Heart left ventricle (tissue), 16 donors: ENCODE measurements around the gene UBE2L3. TPM values are rescaled to one million over a fixed set of nuclear protein-coding genes. Genes with fewer than 3 reads are reported as not detected.
"Not testable (repeated sequence)": the region's sequence is repeated elsewhere in the genome, so short reads cannot be mapped to it uniquely, and the experiment has no call there.

Experiments used
- ATAC-seq, 4 donors: fragments of 200-7000 bp; cut with Tn5 transposase; one replicate each; pipeline ENCODE4 v1.9.1; 2020 to 2022; ENCODE audit warnings: moderate library complexity in 4 of 4, mild to moderate bottlenecking in 3 of 4, moderate number of reproducible peaks in 1 of 4
- DNase-seq, 5 donors: peaks; one replicate each; pipeline ENCODE4 v3.0.0-alpha.2; 2020
- H3K27ac ChIP-seq, 12 donors: fragments of 200-600 bp; sonication (generic) in 4 of 12; one replicate each; pipeline versions ENCODE4 v1.5.0 to v1.8.0; 2016 to 2022; ENCODE audit warnings: mild to moderate bottlenecking in 2 of 12
- H3K27me3 ChIP-seq, 9 donors: fragments of 200-600 bp; sonication (generic) in 2 of 9; one replicate each; pipeline versions ENCODE4 v1.5.1 to v1.8.0; 2016 to 2022; ENCODE audit warnings: mild to moderate bottlenecking in 3 of 9
- H3K36me3 ChIP-seq, 9 donors: fragments of 200-600 bp; sonication (generic) in 2 of 9; one replicate each; pipeline versions ENCODE4 v1.5.0 to v1.8.0; 2018 to 2022; ENCODE audit warnings: mild to moderate bottlenecking in 2 of 9
- H3K4me1 ChIP-seq, 12 donors: fragments of 200-600 bp; sonication (generic) in 4 of 12; one replicate each; pipeline versions ENCODE4 v1.5.0 to v1.8.0; 2016 to 2022; ENCODE audit warnings: mild to moderate bottlenecking in 3 of 12
- H3K4me3 ChIP-seq, 12 donors: fragments of 200-600 bp; sonication (generic) in 4 of 12; one replicate each; pipeline versions ENCODE4 v1.5.0 to v1.8.0; 2017 to 2022; ENCODE audit warnings: mild to moderate bottlenecking in 9 of 12, moderate library complexity in 4 of 12
- H3K9me3 ChIP-seq, 12 donors: fragments of 200-600 bp; sonication (generic) in 4 of 12; one replicate each; pipeline versions ENCODE4 v1.5.0 to v1.8.0; 2016 to 2022; ENCODE audit warnings: mild to moderate bottlenecking in 1 of 12
- POLR2A ChIP-seq, 2 donors: fragments of 450-650 bp; IDR thresholded peaks; one replicate each; pipeline ENCODE4 v1.6.1; 2017; ENCODE audit warnings: antibody characterized with exemption in 2 of 2, mild to moderate bottlenecking in 2 of 2, moderate library complexity in 2 of 2
- WGBS, 4 donors: extraction: QIAGEN DNeasy Blood & Tissue Kit in 2 of 4; methylation state at CpG; one replicate each; pipeline versions ENCODE4 v1.1.5 to v1.1.7; 2013 to 2018; 5-methylcytosine and 5-hydroxymethylcytosine counted together
- intact Hi-C, 10 donors: fragments of 100-400 bp; cut with DNase I; formaldehyde crosslinking; loops; one replicate each; pipeline versions ENCODE4 v1.11.1 to v1.14.2; 2022
- polyA plus RNA-seq, 2 donors: library from polyadenylated mRNA; stranded (reverse); fragments of 200-250 nt; gene quantifications; one replicate each; pipeline ENCODE4 v1.2.3, GENCODE V29; 2013
- total RNA-seq, 9 donors: library from RNA; depleted of rRNA in 2 of 9; stranded (reverse); fragments of >200 nt in 2 of 9; fragmentation: NEBNext Ultra II Directional in 3 of 9; extraction: Animal tissue kit (Norgen Biotek cat#: 25700) in 3 of 9; gene quantifications; one replicate each; pipeline versions ENCODE4 v1.1.0 to v1.2.4, GENCODE V29; 2016 to 2023
- TF ChIP-seq, protein P1 (sequence below), 12 donors: fragments of 200-600 bp; sonication (generic) in 4 of 12; IDR thresholded peaks; one replicate each; pipeline versions ENCODE4 v1.5.0 to v1.8.0; 2018 to 2022; ENCODE audit warnings: antibody characterized with exemption in 12 of 12, mild to moderate bottlenecking in 5 of 12
- donor health status: ischemic (EF 13 %, LVEDD 7.1; RV severe dilation, severe dysfunction).
- donor health status: healthy with polysubstance abuse.
- donor health status: DM: no; HTN: yes; CAD: no.
- donor health status: DM: no; HTN: no; CAD: no.
- donor health status: ischemic (EF 25% LVEDD 6.9; RV normal size, moderate dysfunction).
- donor health status: ischemic (EF 25% LVEDD 5.7; RV mildly dilated, moderate dysfunction).
- donor health status: healthy.
- donor health status: DM: yes; HTN: yes; CAD: no.
- donor health status: ischemic (EF 35%, LVEDD 5.7; RV mildly dilated, moderate dysfunction).
- donor health status: nonischemic (EF 11% LVEDD 7.7; RV severe dilation, severe dysfunction).
- donor health status: DM: yes; HTN: yes; CAD: no.
- donor health status: PGD.
- donor health status: ischemic (EF 29% LVEDD 5.4; RV normal size, mild dysfunction).
- donor health status: nonischemic (EF 23%, LVEDD 6.1; RV moderate dilation, normal function).

UBE2L3 gene
- total and polyA plus RNA-seq, 11 donors, result 42.9 to 73.1 (median 54.7) TPM

DNA sequence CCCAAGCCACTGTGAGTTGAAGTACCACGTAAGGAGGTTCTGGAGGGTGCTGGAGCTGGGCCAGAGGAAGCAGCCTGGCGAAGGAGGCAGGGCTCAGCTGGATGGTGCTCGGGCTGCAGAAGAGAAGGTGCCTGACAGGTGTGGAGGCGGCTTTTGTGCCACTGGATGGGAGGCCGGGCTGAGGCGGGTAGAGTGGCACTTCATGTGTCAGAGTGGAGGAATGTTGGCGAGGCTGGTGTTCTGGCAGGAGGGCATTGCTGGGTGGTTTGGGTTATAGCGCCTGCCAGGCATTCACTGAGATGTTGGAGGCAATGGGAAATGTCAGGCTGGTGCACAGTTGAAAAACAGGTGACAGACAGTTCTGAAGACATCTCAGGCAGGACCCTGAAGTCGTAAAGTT is 24.2 kb downstream of the UBE2L3 start:
- WGBS, 4 donors, result 48 to 61% (median 54%) methylated on average over 9 of the region's 9 CpGs
- intact Hi-C loops, result loop anchor here in 1 of 10 donors (5.0 kb wide), 1 partner anchor 36 kb away; no protein-coding TSS in a partner anchor
- peak overlapping the region in 3 of 12 donors; percentile 6 to 35 (median 8) for H3K27ac ChIP-seq
- no peaks in the 10 kb centered on the region for H3K9me3 ChIP-seq
- H3K4me1 ChIP-seq, result peaks cover 5 to 87% (median 66%) of the 10 kb centered on the region in 12 donors
- H3K4me3 ChIP-seq, result no peak overlapping the region
- H3K36me3 ChIP-seq, result peaks cover 0 to 44% (median 37%) of the 10 kb centered on the region in 9 donors
- H3K27me3 ChIP-seq, result no peaks in the 10 kb centered on the region
- DNase-seq (peak; percentile 49 to 75 (median 71)), ATAC-seq (peak; percentile 56 to 85 (median 79))
- TF ChIP-seq, protein P1, sequence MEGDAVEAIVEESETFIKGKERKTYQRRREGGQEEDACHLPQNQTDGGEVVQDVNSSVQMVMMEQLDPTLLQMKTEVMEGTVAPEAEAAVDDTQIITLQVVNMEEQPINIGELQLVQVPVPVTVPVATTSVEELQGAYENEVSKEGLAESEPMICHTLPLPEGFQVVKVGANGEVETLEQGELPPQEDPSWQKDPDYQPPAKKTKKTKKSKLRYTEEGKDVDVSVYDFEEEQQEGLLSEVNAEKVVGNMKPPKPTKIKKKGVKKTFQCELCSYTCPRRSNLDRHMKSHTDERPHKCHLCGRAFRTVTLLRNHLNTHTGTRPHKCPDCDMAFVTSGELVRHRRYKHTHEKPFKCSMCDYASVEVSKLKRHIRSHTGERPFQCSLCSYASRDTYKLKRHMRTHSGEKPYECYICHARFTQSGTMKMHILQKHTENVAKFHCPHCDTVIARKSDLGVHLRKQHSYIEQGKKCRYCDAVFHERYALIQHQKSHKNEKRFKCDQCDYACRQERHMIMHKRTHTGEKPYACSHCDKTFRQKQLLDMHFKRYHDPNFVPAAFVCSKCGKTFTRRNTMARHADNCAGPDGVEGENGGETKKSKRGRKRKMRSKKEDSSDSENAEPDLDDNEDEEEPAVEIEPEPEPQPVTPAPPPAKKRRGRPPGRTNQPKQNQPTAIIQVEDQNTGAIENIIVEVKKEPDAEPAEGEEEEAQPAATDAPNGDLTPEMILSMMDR (IDR thresholded peaks at IDR 0.05), result no peak
- no peak for TF ChIP-seq POLR2A (IDR thresholded peaks at IDR 0.05)

DNA sequence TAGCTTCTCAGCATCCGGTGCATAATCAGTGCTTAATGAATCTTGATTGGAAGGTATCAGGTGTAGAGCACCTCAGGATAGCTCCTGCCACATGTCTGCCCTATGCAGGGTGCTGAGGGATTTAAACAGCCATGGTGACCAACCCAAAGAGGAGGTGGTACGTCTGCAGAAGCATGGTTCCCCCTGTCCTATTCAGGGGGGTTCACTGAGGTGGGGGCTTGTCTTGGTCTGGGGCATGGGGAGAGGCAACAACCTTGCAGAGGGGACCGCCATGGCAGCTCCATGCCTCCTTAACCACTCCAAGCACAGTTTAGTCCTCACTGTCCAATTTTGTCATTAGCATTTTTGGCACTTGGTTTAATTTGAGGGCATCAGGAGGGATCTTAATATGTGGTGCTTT is 24.9 kb downstream of the UBE2L3 start:
- 80 to 87% (median 84%) methylated on average over 3 of the region's 3 CpGs for WGBS, 4 donors
- Histone ChIP-seq H3K4me3 (no peak overlapping the region), H3K9me3 (no peaks in the 10 kb centered on the region), H3K27me3 (no peaks in the 10 kb centered on the region), H3K36me3 (peaks cover 0 to 51% (median 42%) of the 10 kb centered on the region in 9 donors), H3K27ac (peak overlapping the region in 1 of 12 donors; percentile 35), H3K4me1 (peaks cover 5 to 81% (median 60%) of the 10 kb centered on the region in 12 donors)
- intact Hi-C loops, result loop anchor here in 1 of 10 donors (5.0 kb wide), 1 partner anchor 35 kb away; no protein-coding TSS in a partner anchor
- ATAC-seq (no peak), DNase-seq (no peak)
- TF ChIP-seq POLR2A (IDR thresholded peaks at IDR 0.05), result no peak
- TF ChIP-seq, protein P1 (IDR thresholded peaks at IDR 0.05), result no peak

DNA sequence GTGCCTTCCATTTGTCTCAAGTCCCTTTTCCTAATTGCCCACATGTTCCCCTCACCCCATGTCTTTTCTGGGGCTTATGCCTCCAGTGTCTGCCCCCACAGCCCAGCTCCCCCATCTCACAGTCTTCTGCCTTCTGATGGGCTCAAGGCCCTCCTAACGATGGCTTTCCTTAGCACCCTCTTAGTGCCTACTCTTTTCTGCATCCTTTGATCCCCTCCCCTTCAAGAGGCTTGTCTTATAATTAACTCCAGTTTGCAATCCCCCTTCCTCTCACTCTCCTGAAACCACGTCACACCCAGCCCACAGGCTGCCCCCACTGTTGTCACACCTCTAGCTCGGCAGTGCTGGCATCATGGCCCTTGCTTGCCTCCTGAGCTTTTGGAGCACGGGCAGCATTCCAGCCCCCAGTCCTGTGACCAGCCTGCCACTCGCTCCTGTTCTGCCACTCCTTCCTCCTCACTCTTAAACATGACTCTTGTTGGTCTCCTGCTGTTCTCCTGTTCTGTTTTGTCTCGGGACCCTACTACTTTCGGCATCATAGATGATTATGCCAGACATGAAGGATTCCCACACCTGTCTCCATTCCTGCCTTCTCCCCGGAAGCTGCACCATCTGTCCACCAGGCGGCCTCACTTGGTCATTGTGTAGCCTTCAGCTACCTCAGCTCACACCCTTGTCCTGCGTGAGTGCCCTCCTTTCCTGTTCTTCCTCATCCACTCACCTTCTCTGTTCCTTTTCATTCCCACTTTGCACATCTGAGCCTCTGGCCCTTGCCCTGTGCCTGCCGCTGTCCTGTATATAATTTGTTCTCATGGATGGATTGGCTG is 26.1 kb downstream of the UBE2L3 start:
- ATAC-seq (peak; percentile 49 to 79 (median 56)), DNase-seq (peak; percentile 59 to 82 (median 70))
- 58 to 69% (median 61%) methylated on average over 11 of the region's 11 CpGs for WGBS, 4 donors
- peaks cover 0 to 52% (median 43%) of the 10 kb centered on the region in 9 donors for H3K36me3 ChIP-seq
- intact Hi-C loops, result loop anchor here in 1 of 10 donors (5.0 kb wide), 1 partner anchor 34 kb away; no protein-coding TSS in a partner anchor
- no peak for TF ChIP-seq POLR2A (IDR thresholded peaks at IDR 0.05)
- TF ChIP-seq, protein P1 (IDR thresholded peaks at IDR 0.05), result peak in 6 of 12 donors; percentile 13 to 32 (median 22)
- H3K27ac ChIP-seq, result peak overlapping the region in 3 of 12 donors; percentile 3 to 48 (median 23)
- peaks cover 5 to 69% (median 49%) of the 10 kb centered on the region in 12 donors for H3K4me1 ChIP-seq
- H3K27me3 ChIP-seq, result no peaks in the 10 kb centered on the region
- H3K4me3 ChIP-seq, result no peak overlapping the region
- no peaks in the 10 kb centered on the region for H3K9me3 ChIP-seq

DNA sequence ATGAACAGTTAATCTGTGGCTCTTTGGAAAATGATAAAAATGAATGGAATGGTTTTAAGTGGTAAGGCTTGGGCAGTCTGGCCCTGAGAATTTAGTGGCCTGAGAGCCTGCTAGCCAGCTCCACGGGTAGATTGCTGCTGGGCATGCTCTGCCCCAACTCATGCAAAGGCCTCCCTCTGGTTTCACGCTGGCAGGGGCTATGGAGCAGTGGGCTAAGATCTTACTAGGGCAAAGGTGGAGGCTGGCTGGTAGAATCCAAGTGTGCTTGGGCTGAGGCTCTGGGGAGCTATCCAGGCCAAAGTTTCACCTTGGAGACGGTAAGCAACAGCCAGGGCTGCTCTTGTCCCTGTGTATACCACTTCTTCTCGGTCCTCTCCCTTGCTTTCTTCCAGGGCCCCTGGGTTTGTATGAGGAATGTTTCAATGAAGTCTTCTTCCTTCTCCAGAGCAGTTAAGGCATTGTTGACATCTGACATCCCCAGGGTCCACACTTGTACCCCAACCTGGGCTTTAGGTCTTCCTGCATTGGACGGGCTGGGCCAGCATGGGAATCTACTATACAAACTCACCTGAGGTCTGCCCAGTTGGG is 27.4 kb downstream of the UBE2L3 start:
- Histone ChIP-seq H3K27me3 (no peaks in the 10 kb centered on the region), H3K4me1 (peaks cover 5 to 62% (median 45%) of the 10 kb centered on the region in 12 donors), H3K27ac (peak overlapping the region in 5 of 12 donors; percentile 12 to 64 (median 23)), H3K4me3 (no peak overlapping the region), H3K9me3 (no peaks in the 10 kb centered on the region), H3K36me3 (peaks cover 0 to 53% (median 43%) of the 10 kb centered on the region in 9 donors)
- TF ChIP-seq POLR2A (IDR thresholded peaks at IDR 0.05), result no peak
- DNase-seq (peak in 2 of 5 donors; percentile 62 to 67), ATAC-seq (peak; percentile 68 to 83 (median 76))
- WGBS, 4 donors, result 56 to 67% (median 60%) methylated on average over 5 of the region's 5 CpGs
- intact Hi-C loops, result loop anchor here in 1 of 10 donors (5.0 kb wide), 1 partner anchor 32 kb away; no protein-coding TSS in a partner anchor

DNA sequence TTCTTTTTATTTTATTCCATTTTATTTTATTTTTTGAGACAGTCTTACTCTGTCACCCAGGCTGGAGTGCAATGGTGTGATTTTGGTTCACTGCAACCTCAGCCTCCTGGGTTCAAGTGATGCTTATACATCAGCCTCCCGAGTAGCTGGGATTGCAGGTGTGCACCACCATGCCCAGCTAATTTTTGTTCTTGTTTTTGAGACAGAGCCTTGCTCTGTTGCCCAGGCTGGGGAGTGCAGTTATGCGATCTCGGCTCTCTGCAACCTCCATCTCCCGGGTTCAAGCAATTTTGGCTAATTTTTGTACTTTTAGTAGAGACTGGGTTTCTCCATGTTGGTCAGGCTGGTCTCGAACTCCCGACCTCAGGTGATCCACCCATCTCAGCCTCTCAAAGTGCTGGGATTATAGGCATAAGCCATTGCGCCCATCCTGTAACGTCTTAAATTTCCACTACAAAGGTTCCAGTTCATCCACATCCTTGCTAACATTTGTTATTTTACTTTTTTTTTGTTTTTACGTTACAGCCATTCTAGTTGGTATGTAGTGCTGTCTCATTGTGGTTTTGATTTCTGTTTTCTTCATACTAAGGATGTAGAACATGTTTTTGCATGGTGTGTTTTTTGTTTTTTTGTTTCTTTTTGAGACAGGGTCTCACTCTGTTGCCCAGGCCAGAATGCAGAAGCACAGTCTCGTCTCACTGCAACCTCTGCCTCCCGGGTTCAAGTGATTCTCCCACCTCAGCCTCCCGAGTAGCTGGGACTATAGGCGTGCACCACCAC is 29.0 kb downstream of the UBE2L3 start:
- H3K27me3 ChIP-seq, H3K4me3 ChIP-seq, intact Hi-C loops, H3K9me3 ChIP-seq, H3K27ac ChIP-seq, DNase-seq, ATAC-seq: not testable (repeated sequence)
- Histone ChIP-seq H3K4me1 (peaks cover 5 to 46% (median 30%) of the 10 kb centered on the region in 12 donors), H3K36me3 (peaks cover 0 to 53% (median 43%) of the 10 kb centered on the region in 9 donors)
- 95 to 97% (median 97%) methylated on average over 13 of the region's 13 CpGs for WGBS, 4 donors
